Heart left ventricle (tissue), 16 donors: ENCODE results near the gene AFAP1. TPM values are rescaled to one million over a fixed set of nuclear protein-coding genes. Genes with fewer than 3 reads are reported as not detected.

Source experiments
- ATAC-seq, 4 donors: fragments of 200-7000 bp; cut with Tn5 transposase; one replicate each; pipeline ENCODE4 v1.9.1; 2020 to 2022; ENCODE audit warnings: moderate library complexity in 4 of 4, mild to moderate bottlenecking in 3 of 4, moderate number of reproducible peaks in 1 of 4
- DNase-seq, 5 donors: peaks; one replicate each; pipeline ENCODE4 v3.0.0-alpha.2; 2020
- H3K27ac ChIP-seq, 12 donors: fragments of 200-600 bp; sonication (generic) in 4 of 12; one replicate each; pipeline versions ENCODE4 v1.5.0 to v1.8.0; 2016 to 2022; ENCODE audit warnings: mild to moderate bottlenecking in 2 of 12
- H3K27me3 ChIP-seq, 9 donors: fragments of 200-600 bp; sonication (generic) in 2 of 9; one replicate each; pipeline versions ENCODE4 v1.5.1 to v1.8.0; 2016 to 2022; ENCODE audit warnings: mild to moderate bottlenecking in 3 of 9
- H3K36me3 ChIP-seq, 9 donors: fragments of 200-600 bp; sonication (generic) in 2 of 9; one replicate each; pipeline versions ENCODE4 v1.5.0 to v1.8.0; 2018 to 2022; ENCODE audit warnings: mild to moderate bottlenecking in 2 of 9
- H3K4me1 ChIP-seq, 12 donors: fragments of 200-600 bp; sonication (generic) in 4 of 12; one replicate each; pipeline versions ENCODE4 v1.5.0 to v1.8.0; 2016 to 2022; ENCODE audit warnings: mild to moderate bottlenecking in 3 of 12
- H3K4me3 ChIP-seq, 12 donors: fragments of 200-600 bp; sonication (generic) in 4 of 12; one replicate each; pipeline versions ENCODE4 v1.5.0 to v1.8.0; 2017 to 2022; ENCODE audit warnings: mild to moderate bottlenecking in 9 of 12, moderate library complexity in 4 of 12
- H3K9me3 ChIP-seq, 12 donors: fragments of 200-600 bp; sonication (generic) in 4 of 12; one replicate each; pipeline versions ENCODE4 v1.5.0 to v1.8.0; 2016 to 2022; ENCODE audit warnings: mild to moderate bottlenecking in 1 of 12
- CTCF ChIP-seq, 12 donors: fragments of 200-600 bp; sonication (generic) in 4 of 12; IDR thresholded peaks; one replicate each; pipeline versions ENCODE4 v1.5.0 to v1.8.0; 2018 to 2022; ENCODE audit warnings: antibody characterized with exemption in 12 of 12, mild to moderate bottlenecking in 5 of 12
- POLR2A ChIP-seq, 2 donors: fragments of 450-650 bp; IDR thresholded peaks; one replicate each; pipeline ENCODE4 v1.6.1; 2017; ENCODE audit warnings: antibody characterized with exemption in 2 of 2, mild to moderate bottlenecking in 2 of 2, moderate library complexity in 2 of 2
- WGBS, 4 donors: extraction: QIAGEN DNeasy Blood & Tissue Kit in 2 of 4; methylation state at CpG; one replicate each; pipeline versions ENCODE4 v1.1.5 to v1.1.7; 2013 to 2018; 5-methylcytosine and 5-hydroxymethylcytosine counted together
- intact Hi-C, 10 donors: fragments of 100-400 bp; cut with DNase I; formaldehyde crosslinking; loops; one replicate each; pipeline versions ENCODE4 v1.11.1 to v1.14.2; 2022
- polyA plus RNA-seq, 2 donors: library from polyadenylated mRNA; stranded (reverse); fragments of 200-250 nt; gene quantifications; one replicate each; pipeline ENCODE4 v1.2.3, GENCODE V29; 2013
- total RNA-seq, 9 donors: library from RNA; depleted of rRNA in 2 of 9; stranded (reverse); fragments of >200 nt in 2 of 9; fragmentation: NEBNext Ultra II Directional in 3 of 9; extraction: Animal tissue kit (Norgen Biotek cat#: 25700) in 3 of 9; gene quantifications; one replicate each; pipeline versions ENCODE4 v1.1.0 to v1.2.4, GENCODE V29; 2016 to 2023
- donor health status: ischemic (EF 13 %, LVEDD 7.1; RV severe dilation, severe dysfunction).
- donor health status: healthy with polysubstance abuse.
- donor health status: DM: no; HTN: yes; CAD: no.
- donor health status: DM: no; HTN: no; CAD: no.
- donor health status: ischemic (EF 25% LVEDD 6.9; RV normal size, moderate dysfunction).
- donor health status: ischemic (EF 25% LVEDD 5.7; RV mildly dilated, moderate dysfunction).
- donor health status: healthy.
- donor health status: DM: yes; HTN: yes; CAD: no.
- donor health status: ischemic (EF 35%, LVEDD 5.7; RV mildly dilated, moderate dysfunction).
- donor health status: nonischemic (EF 11% LVEDD 7.7; RV severe dilation, severe dysfunction).
- donor health status: DM: yes; HTN: yes; CAD: no.
- donor health status: PGD.
- donor health status: ischemic (EF 29% LVEDD 5.4; RV normal size, mild dysfunction).
- donor health status: nonischemic (EF 23%, LVEDD 6.1; RV moderate dilation, normal function).

Gene AFAP1
- total and polyA plus RNA-seq, 11 donors = 2.0 to 18.0 (median 7.0) TPM

GRCh38 chr4:7978489-7978888 lies 38.8 kb upstream of the AFAP1 start:
- TF ChIP-seq CTCF (IDR thresholded peaks at IDR 0.05) = no peak
- no peak for TF ChIP-seq POLR2A (IDR thresholded peaks at IDR 0.05)
- intact Hi-C loops = no loop called here
- peaks cover 0 to 17% (median 14%) of the 10 kb centered on the region in 12 donors for H3K4me1 ChIP-seq
- no peaks in the 10 kb centered on the region for H3K27me3 ChIP-seq
- ATAC-seq (peak in 3 of 4 donors; percentile 62 to 64 (median 63)), DNase-seq (peak in 1 of 5 donors; percentile 49)
- no peak overlapping the region for H3K4me3 ChIP-seq
- H3K9me3 ChIP-seq = no peaks in the 10 kb centered on the region
- 56 to 59% (median 58%) methylated on average over 4 to 5 of the region's 5 CpGs for WGBS, 4 donors
- H3K36me3 ChIP-seq = no peaks in the 10 kb centered on the region
- H3K27ac ChIP-seq = peak overlapping the region in 7 of 12 donors; percentile 17 to 60 (median 36)

- intact Hi-C loops = no loop called here
- Histone ChIP-seq H3K36me3 (no peaks in the 10 kb centered on the region), H3K9me3 (no peaks in the 10 kb centered on the region), H3K4me1 (peaks cover 0 to 20% (median 14%) of the 10 kb centered on the region in 12 donors), H3K27me3 (no peaks in the 10 kb centered on the region), H3K27ac (no peak overlapping the region), H3K4me3 (no peak overlapping the region)
- no peak for ATAC-seq
- DNase-seq = no peak
- TF ChIP-seq CTCF (IDR thresholded peaks at IDR 0.05) (no peak), POLR2A (IDR thresholded peaks at IDR 0.05) (no peak)
- WGBS, 4 donors = 95 to 98% (median 97%) methylated on average over 5 of the region's 5 CpGs
Observed at GRCh38 chr4:7976634-7977033, 37.0 kb upstream of the AFAP1 start.

- H3K36me3 ChIP-seq = no peaks in the 10 kb centered on the region
- TF ChIP-seq POLR2A (IDR thresholded peaks at IDR 0.05) (no peak), CTCF (IDR thresholded peaks at IDR 0.05) (no peak)
Observed at GRCh38 chr4:7976025-7976424, 36.4 kb upstream of the AFAP1 start.

GRCh38 chr4:7974425-7974824 lies 34.8 kb upstream of the AFAP1 start:
- ATAC-seq (no peak), DNase-seq (no peak)
- Histone ChIP-seq H3K9me3 (no peaks in the 10 kb centered on the region), H3K4me1 (peaks cover 5 to 39% (median 27%) of the 10 kb centered on the region in 12 donors), H3K4me3 (no peak overlapping the region), H3K27me3 (no peaks in the 10 kb centered on the region), H3K27ac (no peak overlapping the region), H3K36me3 (no peaks in the 10 kb centered on the region)
- WGBS, 4 donors = 96 to 100% (median 99%) methylated on average over 1 of the region's 1 CpG
- intact Hi-C loops = loop anchor here in 1 of 10 donors (5.0 kb wide), 1 partner anchor 37 kb away; the partner anchor contains the start of gene AFAP1
- TF ChIP-seq CTCF (IDR thresholded peaks at IDR 0.05) (no peak), POLR2A (IDR thresholded peaks at IDR 0.05) (no peak)

More at GRCh38 chr4:7976025-7976424, 36.4 kb upstream of the AFAP1 start:
- DNase-seq (peak in 1 of 5 donors; percentile 3), ATAC-seq (no peak)
- no peak overlapping the region for H3K4me3 ChIP-seq
- intact Hi-C loops = no loop called here
- peaks cover 0 to 26% (median 16%) of the 10 kb centered on the region in 12 donors for H3K4me1 ChIP-seq
- no peak overlapping the region for H3K27ac ChIP-seq
- H3K9me3 ChIP-seq = no peaks in the 10 kb centered on the region
- WGBS, 4 donors = 96 to 98% (median 97%) methylated on average over 7 of the region's 7 CpGs
- no peaks in the 10 kb centered on the region for H3K27me3 ChIP-seq
